Measurements from ENCODE around the gene ICAM2.

The ICAM2 gene

DNA sequence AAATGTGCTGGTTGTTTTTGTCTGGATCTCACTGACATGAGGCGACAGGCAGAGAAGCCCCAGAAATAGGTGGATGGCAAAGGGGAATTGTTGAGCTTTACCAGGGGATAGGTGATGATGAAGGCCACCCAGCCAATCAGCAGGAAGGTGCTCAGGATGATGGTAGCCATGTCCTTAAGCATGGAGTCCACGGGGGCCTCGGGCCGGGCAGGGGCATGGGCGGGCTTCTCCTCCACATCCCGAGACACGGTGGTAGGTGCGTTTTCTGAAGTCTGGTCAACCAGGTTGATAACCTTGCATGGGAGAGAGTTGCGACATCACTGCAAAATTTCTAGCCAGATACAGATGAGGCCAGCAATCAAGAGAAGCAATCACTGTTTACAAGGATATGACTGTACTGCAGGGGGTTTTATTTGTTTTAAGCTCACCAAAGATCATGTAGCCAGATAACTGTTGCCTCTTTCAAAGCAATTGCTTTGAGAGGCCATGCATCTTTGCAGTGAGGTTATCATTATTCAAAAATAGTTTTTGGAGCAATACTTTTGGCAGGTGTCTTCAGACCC lies 37.3 kb upstream of the ICAM2 start:
- ATAC-seq (replicated peaks) = no peak
- no peaks in the 10 kb centered on the region for H3K27me3 Mint-ChIP-seq
- peaks cover 48 to 64% of the 10 kb centered on the region in 2 donors for H3K4me1 Mint-ChIP-seq (ENCODE audit: low read depth in 2 of 2)
- H3K36me3 Mint-ChIP-seq (ENCODE audit: insufficient read depth) = peaks cover 97% of the 10 kb centered on the region
- H3K9me3 Mint-ChIP-seq = no peaks in the 10 kb centered on the region
- no peak for DNase-seq
- peak overlapping the region; percentile 90 to 91 for H3K27ac Mint-ChIP-seq
- peak overlapping the region in 1 of 2 donors; percentile 42 for H3K4me3 Mint-ChIP-seq

DNA sequence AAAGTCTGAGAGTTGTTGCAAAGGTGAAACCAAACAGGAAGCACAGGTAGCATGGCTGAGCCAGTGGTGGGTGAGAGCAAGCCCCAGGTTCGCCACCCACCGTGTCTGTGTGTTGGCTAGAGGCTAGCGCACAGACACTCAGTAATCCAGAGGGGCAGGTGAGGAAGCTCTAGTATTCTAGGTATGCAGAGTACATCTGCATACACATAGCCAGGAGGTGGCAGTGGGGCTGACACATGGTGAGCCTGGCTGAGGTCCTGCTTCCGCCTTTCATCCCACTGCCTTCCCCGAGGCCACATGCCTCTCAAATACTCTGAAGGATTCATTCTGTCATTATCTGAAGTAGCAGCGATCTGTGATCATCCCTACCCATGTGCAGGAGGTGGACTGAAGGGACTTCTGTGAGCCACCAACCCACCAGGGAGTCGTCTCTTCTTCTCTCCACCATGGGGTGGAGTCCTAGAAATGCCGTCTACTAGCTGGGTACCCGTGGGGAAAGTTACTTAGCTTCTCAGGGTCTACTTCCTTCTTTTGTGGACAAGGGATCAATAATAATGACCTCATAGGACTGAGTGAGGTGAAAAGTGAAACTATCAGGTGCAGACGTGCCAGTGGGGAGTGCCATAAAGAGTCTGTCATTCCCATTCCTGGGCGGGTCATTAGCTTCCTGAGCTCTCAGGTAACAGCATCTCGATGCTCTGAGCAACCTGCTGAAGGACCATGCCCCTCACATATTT lies 36.0 kb upstream of the ICAM2 start:
- DNase-seq (no peak), ATAC-seq (replicated peaks) (peak; percentile 50)
- Mint-ChIP-seq H3K9me3 (no peaks in the 10 kb centered on the region), H3K4me1 (ENCODE audit: low read depth in 2 of 2) (peaks cover 44 to 59% of the 10 kb centered on the region in 2 donors), H3K27me3 (no peaks in the 10 kb centered on the region), H3K27ac (peak overlapping the region; percentile 90 to 91), H3K4me3 (peak overlapping the region; percentile 42 to 54), H3K36me3 (ENCODE audit: insufficient read depth) (peaks cover 100% of the 10 kb centered on the region)

DNA sequence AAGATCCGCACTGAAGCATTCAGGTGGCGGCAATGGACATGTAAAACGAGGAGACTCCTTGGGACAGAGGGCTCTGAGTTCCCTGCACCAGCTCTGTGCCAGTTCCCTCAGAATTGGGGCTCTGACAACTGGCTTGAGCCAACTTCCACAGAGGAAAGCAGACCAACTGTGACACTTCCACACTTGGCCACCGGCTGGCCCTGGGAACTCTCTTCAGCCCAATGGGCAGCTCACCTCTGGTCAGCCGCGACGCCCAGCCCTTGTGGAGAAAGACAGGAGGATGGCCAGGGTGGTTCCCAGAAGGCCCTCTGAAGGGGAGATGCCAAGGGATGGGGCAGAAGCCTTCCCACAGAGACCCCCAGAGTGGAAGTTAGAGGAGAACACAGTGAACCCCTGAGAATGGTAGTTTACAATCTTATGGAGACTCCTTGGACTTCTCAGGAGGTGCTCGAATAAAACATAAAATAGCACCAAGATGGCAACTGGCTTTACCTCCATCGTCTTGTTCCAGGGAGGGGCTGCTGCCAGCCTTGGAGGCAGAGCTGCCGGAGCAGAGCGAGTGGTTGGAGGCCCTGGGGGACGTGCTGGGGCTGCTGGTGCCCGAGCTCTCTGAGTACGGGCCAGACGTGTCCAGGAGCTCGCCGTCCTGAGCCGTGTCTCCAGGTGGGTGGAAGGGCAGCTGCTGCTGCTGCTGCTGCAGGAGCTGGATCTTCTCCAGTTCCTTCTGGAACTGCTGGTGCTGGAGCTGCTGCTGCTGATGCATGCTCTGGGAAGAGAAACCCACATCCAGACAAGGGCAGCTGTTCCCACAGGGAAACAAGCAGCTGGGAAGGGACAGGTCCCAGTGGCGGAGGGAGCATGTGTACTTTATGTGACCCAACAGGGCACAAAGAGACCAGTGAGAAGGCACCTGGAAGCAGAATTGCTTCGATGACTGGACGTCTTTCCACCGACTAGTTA lies 35.0 kb upstream of the ICAM2 start:
- Mint-ChIP-seq H3K9me3 (no peaks in the 10 kb centered on the region), H3K4me3 (peak overlapping the region; percentile 12 to 54), H3K27ac (peak overlapping the region; percentile 90 to 91), H3K4me1 (ENCODE audit: low read depth in 2 of 2) (peaks cover 44 to 59% of the 10 kb centered on the region in 2 donors), H3K36me3 (ENCODE audit: insufficient read depth) (peaks cover 100% of the 10 kb centered on the region), H3K27me3 (no peaks in the 10 kb centered on the region)
- ATAC-seq (replicated peaks) = no peak
- DNase-seq = no peak

DNA sequence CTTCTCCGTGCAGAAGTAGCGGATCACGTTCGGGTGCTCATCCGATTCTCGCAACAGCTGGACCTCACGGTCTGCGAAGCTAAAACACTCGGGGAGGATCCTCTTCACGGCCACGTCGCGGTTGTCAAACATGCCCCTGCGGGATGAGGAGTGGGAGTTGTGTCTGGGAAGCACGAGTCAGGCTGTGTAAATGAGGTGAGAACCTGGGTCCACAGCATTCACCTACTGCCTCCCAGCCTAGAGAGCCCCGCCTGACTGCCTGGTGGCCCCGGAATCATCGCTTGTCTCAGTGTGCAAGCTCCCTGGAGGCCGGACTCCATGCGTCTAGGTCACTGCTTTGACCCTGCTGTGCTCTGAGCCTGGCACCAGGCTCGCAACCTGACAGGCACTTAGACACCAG lies 33.9 kb upstream of the ICAM2 start:
- H3K9me3 Mint-ChIP-seq = no peaks in the 10 kb centered on the region
- ATAC-seq (replicated peaks) (no peak), DNase-seq (no peak)
- no peak overlapping the region for H3K4me3 Mint-ChIP-seq
- H3K27ac Mint-ChIP-seq = peak overlapping the region; percentile 3 to 87
- no peaks in the 10 kb centered on the region for H3K27me3 Mint-ChIP-seq
- H3K4me1 Mint-ChIP-seq (ENCODE audit: low read depth in 2 of 2) = peaks cover 44 to 58% of the 10 kb centered on the region in 2 donors
- peaks cover 100% of the 10 kb centered on the region for H3K36me3 Mint-ChIP-seq (ENCODE audit: insufficient read depth)

DNA sequence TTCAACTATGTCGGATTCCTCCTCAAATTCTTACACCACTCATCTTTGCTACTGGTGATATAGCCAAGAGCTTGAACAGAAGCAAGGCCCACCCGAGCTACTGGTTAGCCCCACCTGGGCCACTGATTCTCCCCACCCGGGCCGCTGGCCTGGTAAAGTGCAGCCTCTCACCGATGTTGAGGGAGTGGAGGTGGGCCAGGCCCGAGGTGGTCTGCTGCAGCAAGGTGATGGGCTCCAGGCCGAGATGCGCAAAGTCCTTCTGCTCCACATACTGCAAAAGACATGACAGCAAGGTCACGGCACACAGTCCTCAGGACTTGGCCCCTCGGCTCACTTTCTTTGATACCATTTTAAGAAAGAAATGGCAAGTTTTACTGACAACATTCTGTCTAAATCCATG lies 32.7 kb upstream of the ICAM2 start:
- peak overlapping the region; percentile 62 to 75 for H3K27ac Mint-ChIP-seq
- ATAC-seq (replicated peaks) (no peak), DNase-seq (no peak)
- H3K9me3 Mint-ChIP-seq = no peaks in the 10 kb centered on the region
- H3K27me3 Mint-ChIP-seq = no peaks in the 10 kb centered on the region
- H3K36me3 Mint-ChIP-seq (ENCODE audit: insufficient read depth) = peaks cover 100% of the 10 kb centered on the region
- H3K4me3 Mint-ChIP-seq = no peak overlapping the region
- H3K4me1 Mint-ChIP-seq (ENCODE audit: low read depth in 2 of 2) = peaks cover 43 to 56% of the 10 kb centered on the region in 2 donors

DNA sequence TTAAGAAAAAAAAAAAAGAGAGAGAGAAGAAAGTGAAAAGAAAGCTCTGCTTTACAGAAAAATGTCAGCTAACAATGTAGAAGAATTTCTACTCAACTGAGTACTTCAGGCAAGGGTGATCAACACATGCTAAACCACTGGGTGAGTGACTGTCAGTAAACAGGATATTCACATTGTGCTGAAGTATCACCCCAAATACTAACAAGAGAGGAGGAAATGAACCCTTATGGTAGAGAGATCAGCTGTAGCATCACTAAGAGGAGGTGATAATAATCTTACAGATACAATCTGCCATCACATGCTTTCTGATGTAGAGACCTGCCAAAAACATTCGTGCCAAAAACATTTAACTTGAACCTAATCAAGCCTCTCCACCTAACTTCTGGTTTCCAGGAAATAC lies 30.7 kb upstream of the ICAM2 start:
- DNase-seq (peak in 2 of 3 experiments; percentile 19 to 25), ATAC-seq (replicated peaks) (peak; percentile 100)
- peaks cover 34 to 41% of the 10 kb centered on the region in 2 donors for H3K4me1 Mint-ChIP-seq (ENCODE audit: low read depth in 2 of 2)
- peak overlapping the region; percentile 56 to 59 for H3K4me3 Mint-ChIP-seq
- no peaks in the 10 kb centered on the region for H3K9me3 Mint-ChIP-seq
- no peaks in the 10 kb centered on the region for H3K27me3 Mint-ChIP-seq
- H3K27ac Mint-ChIP-seq = peak overlapping the region; percentile 62 to 75
- peaks cover 100% of the 10 kb centered on the region for H3K36me3 Mint-ChIP-seq (ENCODE audit: insufficient read depth)

DNA sequence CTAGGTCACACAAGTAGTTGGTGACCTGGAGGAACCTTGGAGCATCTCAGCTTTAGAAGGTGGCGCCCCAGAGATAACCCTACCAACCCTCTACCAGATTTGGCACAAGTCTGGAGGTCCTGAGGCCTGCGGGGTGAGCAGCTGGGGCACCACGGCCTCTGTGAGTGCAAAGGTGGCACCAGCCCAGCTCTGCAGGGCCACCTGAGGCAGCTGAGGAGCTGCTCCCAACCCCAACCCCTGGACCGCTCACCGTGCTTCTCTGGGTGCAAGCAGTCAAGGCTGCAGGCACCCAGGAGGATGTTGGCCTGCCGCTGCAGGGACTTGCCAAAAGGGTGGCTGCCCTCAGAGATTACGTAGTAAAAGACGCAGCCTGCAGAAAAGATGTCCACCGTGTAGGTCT lies 28.4 kb upstream of the ICAM2 start:
- Mint-ChIP-seq H3K27me3 (no peaks in the 10 kb centered on the region), H3K4me3 (no peak overlapping the region), H3K27ac (peak overlapping the region; percentile 69 to 75), H3K36me3 (ENCODE audit: insufficient read depth) (peaks cover 100% of the 10 kb centered on the region), H3K4me1 (ENCODE audit: low read depth in 2 of 2) (peaks cover 30 to 45% of the 10 kb centered on the region in 2 donors), H3K9me3 (no peaks in the 10 kb centered on the region)
- ATAC-seq (replicated peaks) = no peak
- no peak for DNase-seq

DNA sequence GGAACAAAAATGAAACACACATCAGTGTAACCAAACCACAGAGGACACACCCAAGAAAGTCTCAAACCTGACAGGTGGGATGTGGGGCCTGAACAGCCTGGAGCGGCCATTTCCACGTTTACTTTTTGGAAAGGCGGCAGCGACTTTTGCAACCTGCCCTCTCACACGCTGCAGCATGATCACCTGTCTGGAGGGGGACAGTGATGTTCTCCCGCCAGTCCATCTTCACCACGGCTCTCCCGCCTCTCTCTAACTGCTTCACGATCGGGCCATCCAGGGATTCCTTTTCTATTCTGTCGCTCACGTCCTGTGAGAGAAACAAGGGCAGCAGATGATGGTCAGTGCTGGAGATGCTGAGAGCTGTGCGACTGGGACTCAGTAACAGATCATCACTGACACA lies 24.7 kb upstream of the ICAM2 start:
- H3K36me3 Mint-ChIP-seq (ENCODE audit: insufficient read depth) = peaks cover 100% of the 10 kb centered on the region
- DNase-seq = no peak
- ATAC-seq (replicated peaks) = no peak
- no peaks in the 10 kb centered on the region for H3K27me3 Mint-ChIP-seq
- no peaks in the 10 kb centered on the region for H3K9me3 Mint-ChIP-seq
- peak overlapping the region in 1 of 2 donors; percentile 78 for H3K27ac Mint-ChIP-seq
- H3K4me1 Mint-ChIP-seq (ENCODE audit: low read depth in 2 of 2) = peaks cover 9 to 38% of the 10 kb centered on the region in 2 donors
- H3K4me3 Mint-ChIP-seq = no peak overlapping the region

DNA sequence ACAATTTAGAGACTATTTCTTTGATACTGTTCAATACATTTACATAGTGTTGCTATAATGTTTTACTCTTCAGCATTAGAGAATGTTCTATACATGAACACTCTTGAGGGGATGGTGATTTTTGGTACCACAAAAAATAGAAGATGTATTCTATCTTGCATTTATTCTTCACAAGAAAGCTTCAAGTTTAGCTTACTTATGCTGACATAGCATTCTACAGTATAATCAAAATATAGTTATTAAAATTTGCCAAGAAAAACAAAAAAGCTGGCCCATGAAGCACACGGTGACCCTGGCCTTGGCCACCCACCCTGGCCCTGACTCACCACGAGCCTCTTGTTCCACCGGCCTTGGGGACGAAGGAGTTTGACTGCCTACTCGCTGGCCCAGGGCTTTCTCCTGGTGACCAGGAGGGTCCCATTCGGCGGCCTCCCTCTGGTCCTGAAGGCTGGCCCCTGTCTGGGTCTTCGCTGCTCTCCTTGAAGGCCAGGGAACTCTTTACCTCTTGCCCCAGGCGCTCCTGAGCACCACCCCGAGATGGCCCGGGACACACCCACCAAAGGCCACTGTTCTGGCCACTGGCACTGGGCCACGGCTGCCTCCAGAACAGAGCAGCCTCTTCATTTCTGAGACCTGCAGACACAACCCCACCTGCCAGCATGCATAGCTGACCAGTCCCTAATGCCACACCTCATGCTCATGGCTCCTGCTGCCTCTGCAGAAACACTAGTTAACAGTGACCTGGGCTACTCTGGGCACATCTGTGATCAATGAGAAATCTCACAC lies 22.5 kb upstream of the ICAM2 start:
- Mint-ChIP-seq H3K4me1 (ENCODE audit: low read depth in 2 of 2) (peaks cover 0 to 30% of the 10 kb centered on the region in 2 donors), H3K36me3 (ENCODE audit: insufficient read depth) (peaks cover 99% of the 10 kb centered on the region)

DNA sequence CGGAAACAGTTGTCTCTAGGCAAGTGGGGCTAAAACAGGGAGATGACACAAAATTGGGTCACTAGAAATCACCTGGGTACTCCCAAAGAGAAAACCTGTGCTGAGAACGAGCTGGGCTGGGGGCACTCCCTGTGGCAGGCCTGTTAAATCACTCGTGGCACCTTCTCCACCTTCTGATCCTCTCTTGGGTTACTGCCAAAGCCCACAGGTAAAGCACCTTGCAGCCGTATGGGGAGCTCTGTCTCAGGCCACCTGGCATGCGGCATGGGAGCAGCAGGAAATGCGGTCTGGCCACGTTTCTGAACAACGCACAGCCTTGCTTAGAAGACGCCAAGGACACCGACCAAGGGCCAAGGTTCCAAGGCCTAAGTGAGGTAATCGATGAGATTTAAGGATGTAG lies 21.5 kb upstream of the ICAM2 start:
- Mint-ChIP-seq H3K27me3 (no peaks in the 10 kb centered on the region), H3K36me3 (ENCODE audit: insufficient read depth) (peaks cover 95% of the 10 kb centered on the region), H3K4me1 (ENCODE audit: low read depth in 2 of 2) (peaks cover 0 to 30% of the 10 kb centered on the region in 2 donors), H3K9me3 (no peaks in the 10 kb centered on the region), H3K4me3 (peak overlapping the region in 1 of 2 donors; percentile 22), H3K27ac (peak overlapping the region; percentile 73 to 84)
- DNase-seq (peak in 1 of 3 experiments; percentile 24), ATAC-seq (replicated peaks) (peak; percentile 85)

More for the DNA sequence above, 22.5 kb upstream of the ICAM2 start:
- ATAC-seq (replicated peaks) (no peak), DNase-seq (no peak)
- H3K27me3 Mint-ChIP-seq = no peaks in the 10 kb centered on the region
- H3K9me3 Mint-ChIP-seq = no peaks in the 10 kb centered on the region
- H3K27ac Mint-ChIP-seq = no peak overlapping the region
- H3K4me3 Mint-ChIP-seq = no peak overlapping the region

DNA sequence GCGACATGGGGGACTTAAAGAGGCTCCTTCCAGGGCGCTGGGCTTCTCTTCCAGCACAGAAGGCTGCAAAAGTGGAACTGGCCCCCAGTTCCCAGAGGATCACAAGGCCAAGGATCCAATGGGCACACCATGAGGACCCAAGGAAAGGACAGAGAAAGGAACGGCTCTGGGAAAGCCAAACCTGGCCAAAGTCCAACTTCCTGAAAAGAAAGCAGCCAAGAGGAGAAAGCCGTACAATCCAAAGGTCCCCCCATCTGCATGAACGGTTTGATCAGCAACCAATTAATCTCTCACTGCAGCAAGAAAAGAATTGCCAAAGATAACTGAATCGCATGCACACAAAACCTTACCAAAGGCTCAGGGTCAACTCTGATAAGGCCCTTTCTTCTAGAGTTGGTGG lies 19.8 kb upstream of the ICAM2 start:
- peaks cover 0 to 29% of the 10 kb centered on the region in 2 donors for H3K4me1 Mint-ChIP-seq (ENCODE audit: low read depth in 2 of 2)
- ATAC-seq (replicated peaks) = no peak
- peaks cover 84% of the 10 kb centered on the region for H3K36me3 Mint-ChIP-seq (ENCODE audit: insufficient read depth)
- H3K4me3 Mint-ChIP-seq = no peak overlapping the region
- no peak for DNase-seq
- no peaks in the 10 kb centered on the region for H3K27me3 Mint-ChIP-seq
- peak overlapping the region; percentile 38 to 84 for H3K27ac Mint-ChIP-seq
- H3K9me3 Mint-ChIP-seq = no peaks in the 10 kb centered on the region

DNA sequence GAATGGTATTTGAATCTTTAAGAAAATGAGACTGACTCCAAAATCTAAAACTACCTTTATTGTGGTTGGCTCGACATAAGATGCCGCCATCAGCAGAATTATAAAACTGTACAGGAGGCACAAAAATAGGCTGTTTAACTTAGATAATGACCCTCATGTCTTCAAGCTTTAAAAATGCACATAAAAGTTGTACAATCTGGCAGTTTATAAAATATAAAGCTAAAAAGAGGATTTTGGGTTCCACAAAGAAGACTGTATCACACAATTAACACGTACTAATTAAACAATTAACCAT lies 18.6 kb upstream of the ICAM2 start:
- Mint-ChIP-seq H3K36me3 (ENCODE audit: insufficient read depth) (peaks cover 72% of the 10 kb centered on the region), H3K27ac (no peak overlapping the region)

More for the DNA sequence above, 18.6 kb upstream of the ICAM2 start:
- Mint-ChIP-seq H3K4me1 (ENCODE audit: low read depth in 2 of 2) (peaks cover 0 to 26% of the 10 kb centered on the region in 2 donors), H3K27me3 (no peaks in the 10 kb centered on the region), H3K4me3 (no peak overlapping the region), H3K9me3 (no peaks in the 10 kb centered on the region)
- DNase-seq (no peak), ATAC-seq (replicated peaks) (no peak)
